Ovary (tissue), 3 donors: ENCODE measurements around the gene PDZD4.

Experiments
- POLR2A ChIP-seq: fragments of 450-650 bp; IDR thresholded peaks from one replicate; pipeline ENCODE4 v1.6.1; 2017; ENCODE audit warnings: antibody characterized with exemption, mild to moderate bottlenecking, moderate library complexity
- TF ChIP-seq, protein P1 (sequence below), 3 donors: fragments of 450-650 bp in 2 of 3; fragments of 200-600 bp in 1 of 3; IDR thresholded peaks; one replicate each; pipeline versions ENCODE4 v1.5.1 to v1.8.0; 2016 to 2022; ENCODE audit warnings: antibody characterized with exemption in 3 of 3, mild to moderate bottlenecking in 1 of 3
- donor health status: DM: no; HTN: no; CAD: no.

- TF ChIP-seq, protein P1, sequence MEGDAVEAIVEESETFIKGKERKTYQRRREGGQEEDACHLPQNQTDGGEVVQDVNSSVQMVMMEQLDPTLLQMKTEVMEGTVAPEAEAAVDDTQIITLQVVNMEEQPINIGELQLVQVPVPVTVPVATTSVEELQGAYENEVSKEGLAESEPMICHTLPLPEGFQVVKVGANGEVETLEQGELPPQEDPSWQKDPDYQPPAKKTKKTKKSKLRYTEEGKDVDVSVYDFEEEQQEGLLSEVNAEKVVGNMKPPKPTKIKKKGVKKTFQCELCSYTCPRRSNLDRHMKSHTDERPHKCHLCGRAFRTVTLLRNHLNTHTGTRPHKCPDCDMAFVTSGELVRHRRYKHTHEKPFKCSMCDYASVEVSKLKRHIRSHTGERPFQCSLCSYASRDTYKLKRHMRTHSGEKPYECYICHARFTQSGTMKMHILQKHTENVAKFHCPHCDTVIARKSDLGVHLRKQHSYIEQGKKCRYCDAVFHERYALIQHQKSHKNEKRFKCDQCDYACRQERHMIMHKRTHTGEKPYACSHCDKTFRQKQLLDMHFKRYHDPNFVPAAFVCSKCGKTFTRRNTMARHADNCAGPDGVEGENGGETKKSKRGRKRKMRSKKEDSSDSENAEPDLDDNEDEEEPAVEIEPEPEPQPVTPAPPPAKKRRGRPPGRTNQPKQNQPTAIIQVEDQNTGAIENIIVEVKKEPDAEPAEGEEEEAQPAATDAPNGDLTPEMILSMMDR (IDR thresholded peaks at IDR 0.05), result no peak
- TF ChIP-seq POLR2A, result no peak
These were observed 9.7 kb downstream of the PDZD4 start for GRCh38 chrX:153820601-153821000.
